ENCODE measurements around the gene MRPL37. TPM values are rescaled to one million over a fixed set of nuclear protein-coding genes. Genes with fewer than 3 reads are reported as not detected.

MRPL37 gene
- total RNA-seq, 4 donors from 2014 or later = 63.2 to 83.3 (median 75.3) TPM

- peaks cover 68% of the 10 kb centered on the region for H3K36me3 ChIP-seq
- no peak overlapping the region for H3K4me3 ChIP-seq
- no peak for DNase-seq (ENCODE audit: low spot score in 2 of 2)
- TF ChIP-seq POLR2AphosphoS5 (IDR thresholded peaks at IDR 0.05) (no peak), CTCF (IDR thresholded peaks at IDR 0.05) (no peak), EP300 (IDR thresholded peaks at IDR 0.05) (no peak), POLR2A (IDR thresholded peaks at IDR 0.05) (no peak)
- H3K27me3 ChIP-seq = no peaks in the 10 kb centered on the region
- 100% methylated on average over 1 of the region's 1 CpG for WGBS
- no peak overlapping the region for H3K27ac ChIP-seq
- no peaks in the 10 kb centered on the region for H3K4me1 ChIP-seq
- H3K9me3 ChIP-seq = no peaks in the 10 kb centered on the region
Observed at GRCh38 chr1:54191525-54191924, 8.4 kb upstream of the MRPL37 start.

- no peak for TF ChIP-seq POLR2A (IDR thresholded peaks at IDR 0.05)
- no peak for TF ChIP-seq CTCF (IDR thresholded peaks at IDR 0.05)
- no peak for TF ChIP-seq POLR2AphosphoS5 (IDR thresholded peaks at IDR 0.05)
- no peak for TF ChIP-seq EP300 (IDR thresholded peaks at IDR 0.05)
- H3K36me3 ChIP-seq = peaks cover 54% of the 10 kb centered on the region
- H3K27ac ChIP-seq = no peak overlapping the region
- H3K4me3 ChIP-seq = no peak overlapping the region
- no peak for DNase-seq (ENCODE audit: low spot score in 2 of 2)
- H3K4me1 ChIP-seq = no peaks in the 10 kb centered on the region
- H3K9me3 ChIP-seq = no peaks in the 10 kb centered on the region
- WGBS = 95% methylated on average over 5 of the region's 5 CpGs
- H3K27me3 ChIP-seq = no peaks in the 10 kb centered on the region
Observed at GRCh38 chr1:54193453-54193852, 6.5 kb upstream of the MRPL37 start.

- Histone ChIP-seq H3K27ac (peak overlapping the region; percentile 78), H3K9me3 (no peaks in the 10 kb centered on the region), H3K27me3 (no peaks in the 10 kb centered on the region), H3K36me3 (peaks cover 19% of the 10 kb centered on the region), H3K4me3 (peak overlapping the region; percentile 76), H3K4me1 (peaks cover 24% of the 10 kb centered on the region)
- DNase-seq (ENCODE audit: low spot score in 2 of 2) = no peak
- 16% methylated on average over 17 of the region's 17 CpGs for WGBS
- no peak for TF ChIP-seq EP300 (IDR thresholded peaks at IDR 0.05)
- TF ChIP-seq POLR2A (IDR thresholded peaks at IDR 0.05) = no peak
- TF ChIP-seq POLR2AphosphoS5 (IDR thresholded peaks at IDR 0.05) = no peak
- no peak for TF ChIP-seq CTCF (IDR thresholded peaks at IDR 0.05)
Observed at GRCh38 chr1:54199151-54199764, 709 bp upstream of the MRPL37 start.

GRCh38 chr1:54200519-54200997 is 591 bp downstream of the MRPL37 start:
- Histone ChIP-seq H3K4me1 (peaks cover 24% of the 10 kb centered on the region), H3K27me3 (no peaks in the 10 kb centered on the region), H3K36me3 (peaks cover 13% of the 10 kb centered on the region), H3K27ac (peak overlapping the region; percentile 78), H3K9me3 (no peaks in the 10 kb centered on the region), H3K4me3 (peak overlapping the region; percentile 76)
- WGBS = 0% methylated on average over 1 of the region's 15 CpGs
- DNase-seq (ENCODE audit: low spot score in 2 of 2) = no peak
- TF ChIP-seq EP300 (IDR thresholded peaks at IDR 0.05) = no peak
- no peak for TF ChIP-seq POLR2A (IDR thresholded peaks at IDR 0.05)
- TF ChIP-seq POLR2AphosphoS5 (IDR thresholded peaks at IDR 0.05) = no peak
- TF ChIP-seq CTCF (IDR thresholded peaks at IDR 0.05) = no peak

GRCh38 chr1:54204199-54204598 is 4.2 kb downstream of the MRPL37 start:
- Histone ChIP-seq H3K4me1 (peaks cover 20% of the 10 kb centered on the region), H3K36me3 (peaks cover 39% of the 10 kb centered on the region), H3K9me3 (no peaks in the 10 kb centered on the region), H3K27me3 (no peaks in the 10 kb centered on the region), H3K4me3 (no peak overlapping the region), H3K27ac (no peak overlapping the region)
- no peak for DNase-seq (ENCODE audit: low spot score in 2 of 2)
- WGBS = 78% methylated on average over 7 of the region's 7 CpGs
- TF ChIP-seq POLR2A (IDR thresholded peaks at IDR 0.05) (no peak), POLR2AphosphoS5 (IDR thresholded peaks at IDR 0.05) (no peak), EP300 (IDR thresholded peaks at IDR 0.05) (no peak), CTCF (IDR thresholded peaks at IDR 0.05) (no peak)

Data from suprapubic skin (tissue), 4 donors.